ENCODE data around the gene PNPLA5.
"Not testable (repeated sequence)": the region's sequence is repeated elsewhere in the genome, so short reads cannot be mapped to it uniquely, and the experiment has no call there.

The PNPLA5 gene

DNA sequence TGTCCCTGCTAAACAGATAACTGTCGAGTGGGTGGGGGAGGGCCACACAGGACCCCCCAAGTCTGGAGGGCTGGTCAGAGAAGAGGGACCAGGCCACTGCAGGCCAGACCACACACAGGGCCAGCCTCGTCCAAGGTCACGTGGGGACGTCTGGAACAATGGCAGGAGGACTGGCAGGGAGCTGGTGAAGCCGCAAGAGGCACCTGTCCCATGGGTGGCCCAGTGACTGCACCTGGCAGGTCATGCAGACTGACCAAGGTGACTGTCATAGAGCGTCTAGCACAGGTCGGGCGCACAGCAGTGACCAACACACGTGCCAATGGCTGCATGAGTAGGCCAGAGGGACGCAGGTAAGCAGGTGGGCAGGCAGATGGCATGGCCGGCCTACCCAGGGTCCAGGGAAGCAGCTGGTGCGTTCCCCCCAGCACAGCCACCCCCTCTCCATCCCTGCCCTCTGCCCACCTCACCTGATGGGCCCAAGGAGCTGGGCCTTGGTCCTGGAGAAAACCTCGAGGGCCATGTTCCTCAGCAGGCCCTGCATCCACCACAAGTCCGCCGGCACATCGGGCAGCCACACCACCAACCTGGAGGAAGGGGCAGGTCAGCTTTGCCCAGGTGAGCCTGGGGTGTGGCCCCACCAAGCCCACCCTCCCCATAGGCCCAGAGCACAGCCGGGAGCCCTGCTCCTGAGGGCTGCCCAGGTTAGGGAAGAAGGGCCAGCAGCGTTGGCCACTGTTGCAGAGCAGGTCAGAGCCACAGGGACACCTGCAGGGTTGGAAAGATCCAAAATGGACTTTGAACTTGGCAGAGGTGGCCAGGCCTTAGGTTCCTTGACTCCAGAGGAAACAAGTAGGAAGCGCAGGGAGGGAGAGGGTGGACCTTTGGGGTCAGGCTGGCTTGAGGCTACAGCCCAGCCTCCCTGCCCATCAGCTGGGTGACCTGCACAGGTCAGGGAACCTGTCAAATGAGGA is 10.4 kb downstream of the PNPLA5 start:
- no peak for DNase-seq (ENCODE audit: low read depth)

DNA sequence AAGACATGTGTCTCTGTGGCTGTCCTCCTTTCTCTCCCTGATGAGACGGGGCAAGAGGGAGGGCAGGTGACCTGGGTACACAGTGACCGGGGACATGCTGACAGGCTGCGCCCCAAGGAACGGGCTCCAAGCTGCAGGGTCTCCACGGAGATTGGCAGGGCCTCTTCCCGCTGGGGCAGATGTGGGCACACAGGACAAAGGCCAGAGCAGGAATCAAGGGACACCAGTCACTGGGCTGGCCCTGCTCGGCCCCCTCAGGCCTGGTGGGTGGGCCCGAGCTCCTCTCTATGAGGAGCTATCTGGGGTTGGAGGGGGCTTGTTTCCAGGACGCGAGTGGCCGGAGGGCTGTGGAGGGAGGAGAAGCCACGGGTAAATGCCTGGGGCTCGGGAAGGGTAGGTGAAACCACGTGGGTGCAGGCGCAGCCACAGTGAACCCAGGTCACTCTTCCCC is 11.2 kb downstream of the PNPLA5 start:
- no peak for DNase-seq (ENCODE audit: low read depth)

DNA sequence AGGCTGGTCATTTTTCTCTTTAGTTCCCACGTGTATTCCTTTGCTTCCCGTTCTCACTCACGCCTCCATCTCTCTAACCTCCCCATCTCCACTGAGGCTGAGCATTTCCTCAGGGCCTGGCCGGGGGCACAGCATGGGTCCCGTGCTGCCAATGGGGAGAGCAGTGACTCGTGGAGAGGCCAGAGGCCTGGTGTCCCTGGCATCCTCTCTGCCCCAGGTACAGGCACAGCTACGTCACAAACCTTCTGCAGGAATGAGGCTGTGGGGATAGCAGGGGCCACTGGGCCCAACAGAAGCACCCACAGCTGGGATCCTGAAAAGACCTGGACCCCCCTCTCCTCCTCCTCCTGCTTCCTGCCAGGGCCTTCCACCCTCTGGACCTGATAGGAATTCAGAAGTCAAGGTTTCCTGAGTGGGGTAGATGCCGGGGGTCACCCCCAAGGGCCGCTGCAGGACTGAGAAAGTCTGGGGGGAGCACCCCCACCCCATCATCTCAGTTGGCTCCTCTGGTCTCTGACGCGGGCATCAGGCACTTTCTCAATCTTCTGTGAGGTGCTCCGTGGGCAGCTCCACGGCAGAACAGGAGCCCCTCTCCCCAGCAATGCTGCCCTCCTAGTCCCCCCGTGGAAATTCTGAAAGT is 11.8 kb downstream of the PNPLA5 start:
- no peak for DNase-seq (ENCODE audit: low read depth)

DNA sequence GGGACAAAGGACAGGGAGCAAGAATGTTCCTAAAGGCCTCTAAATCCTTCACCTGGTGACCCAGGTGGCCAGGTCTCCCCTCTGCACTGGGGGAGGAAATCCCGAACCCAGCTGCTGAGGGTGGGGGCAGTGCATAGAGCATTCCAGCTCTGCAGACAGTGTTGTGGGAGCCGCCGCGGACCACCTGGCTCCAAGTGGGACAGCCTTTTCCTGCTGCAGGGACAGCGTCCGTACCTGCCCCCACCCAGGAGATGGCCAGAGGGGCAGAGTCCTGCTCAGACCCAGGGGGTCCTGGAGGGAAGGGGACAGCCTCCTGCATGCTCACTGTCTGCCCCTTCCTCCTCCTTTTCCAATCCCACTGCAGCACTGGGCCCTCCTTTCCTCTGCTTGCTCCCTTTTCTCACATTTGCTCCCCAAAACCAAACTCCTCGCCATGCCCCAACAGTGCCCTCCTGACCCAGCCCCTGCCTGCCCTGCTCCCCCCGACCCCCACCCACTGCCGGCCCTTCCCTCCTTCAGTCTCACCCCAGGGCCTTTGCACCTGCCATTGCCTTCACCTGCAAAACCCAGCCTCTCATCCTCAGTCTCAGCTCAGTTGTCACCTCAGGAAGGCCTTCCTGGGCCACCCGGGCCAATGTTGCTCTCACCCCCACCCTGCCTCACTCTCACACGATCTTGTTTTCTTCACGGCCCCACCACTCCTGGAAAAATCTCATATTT is 12.8 kb downstream of the PNPLA5 start:
- DNase-seq (ENCODE audit: low read depth): no peak

DNA sequence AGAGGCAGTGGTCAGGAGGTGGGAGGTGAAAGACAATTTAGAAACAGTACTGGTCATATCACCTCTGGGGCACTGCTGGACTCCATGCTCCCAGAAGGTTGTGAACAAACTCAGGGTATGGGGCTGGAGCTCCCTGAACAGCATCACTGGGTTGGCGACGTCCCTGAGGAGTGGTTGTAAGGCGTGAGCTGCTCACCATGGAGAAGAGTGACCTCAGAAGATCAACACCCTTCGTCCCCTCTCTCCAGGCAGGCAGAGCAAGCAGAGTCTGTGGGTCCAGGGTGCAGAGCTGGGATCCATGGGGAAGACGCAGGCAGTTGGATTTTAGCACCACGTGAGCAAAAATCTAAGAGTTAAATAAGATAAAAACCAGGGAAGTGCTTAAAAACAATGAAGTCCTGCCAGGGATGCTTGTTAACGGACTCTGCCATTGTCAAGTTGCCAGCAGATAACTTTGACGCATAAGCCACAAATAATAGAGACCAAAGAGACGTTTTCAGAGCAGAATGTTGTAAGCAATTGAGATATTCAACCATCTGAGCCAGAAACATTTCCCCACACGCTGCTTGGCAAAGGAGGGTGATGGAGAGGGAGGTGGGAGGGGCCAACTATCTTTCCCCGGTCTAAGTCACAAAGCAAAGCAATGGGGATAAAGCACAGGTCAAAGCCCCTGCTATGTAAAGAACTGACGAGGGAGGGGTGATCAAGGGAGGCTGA is 13.6 kb downstream of the PNPLA5 start:
- no peak for DNase-seq (ENCODE audit: low read depth)

DNA sequence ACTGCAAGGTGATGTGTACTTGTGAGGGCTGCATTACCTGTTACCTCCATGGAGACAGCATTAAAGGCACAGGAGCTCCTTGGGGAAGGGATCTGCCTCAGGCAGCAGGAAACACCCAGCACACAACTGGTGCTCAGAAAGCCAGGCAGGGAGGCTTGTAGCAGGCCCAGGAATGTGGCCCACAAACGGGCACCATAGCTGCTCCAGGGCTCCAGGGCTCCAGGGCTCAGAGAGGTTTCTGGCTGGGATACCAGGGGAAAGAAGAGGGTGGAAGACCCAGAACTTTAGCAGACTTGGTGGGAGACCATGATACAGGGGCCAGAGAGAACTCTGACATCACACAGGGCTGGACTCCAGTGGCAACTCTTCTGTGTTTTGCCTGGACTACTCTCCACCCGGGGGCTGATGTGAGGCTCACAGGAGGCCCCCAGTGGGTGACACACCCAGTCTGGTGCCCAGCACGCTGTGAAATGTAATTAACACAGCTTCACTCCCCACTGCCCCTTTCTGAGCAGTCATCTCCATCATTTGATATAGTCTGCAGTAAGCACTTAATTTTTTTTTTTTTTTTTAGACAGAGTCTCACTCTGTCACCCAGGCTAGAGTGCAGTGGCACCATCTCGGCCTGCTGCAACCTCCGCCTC is 14.8 kb downstream of the PNPLA5 start:
- DNase-seq (ENCODE audit: low read depth): no peak

DNA sequence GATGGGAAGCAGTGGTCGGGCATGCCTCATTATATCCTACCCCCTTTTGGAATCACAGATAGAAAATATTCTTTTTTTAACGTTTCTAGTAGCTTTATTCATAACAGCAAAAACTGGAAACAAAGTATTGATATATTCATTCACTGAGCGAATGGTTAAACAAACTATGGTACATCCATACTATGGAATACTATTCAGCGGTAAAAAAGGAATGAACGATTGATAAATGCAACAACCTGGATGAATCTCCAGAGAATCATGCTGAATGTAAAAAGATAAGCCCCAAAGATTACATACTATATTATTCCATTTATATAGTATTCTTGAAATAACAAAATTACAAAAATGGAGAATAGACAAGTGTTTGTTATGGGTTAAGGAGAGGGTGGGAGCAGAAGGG is 22.0 kb downstream of the PNPLA5 start:
- no peak for DNase-seq (ENCODE audit: low read depth)

DNA sequence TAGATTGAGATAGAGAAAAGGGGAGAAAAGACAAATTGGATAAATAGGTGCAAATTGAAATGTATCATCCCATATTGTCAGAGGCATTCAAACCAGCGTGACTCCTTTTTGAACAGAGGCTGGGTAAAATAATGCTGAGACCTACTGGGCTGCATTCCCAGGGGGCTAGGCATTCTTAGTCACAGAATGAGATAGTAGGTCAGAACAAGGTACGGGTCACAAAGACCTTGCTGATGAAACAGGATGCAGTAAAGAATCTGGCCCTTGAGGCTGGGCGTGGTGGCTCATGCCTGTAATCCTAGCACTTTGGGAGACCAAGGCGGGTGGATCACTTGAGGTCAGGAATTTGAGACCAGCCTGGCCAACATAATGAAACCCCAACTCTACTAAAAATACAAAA is 22.8 kb downstream of the PNPLA5 start:
- DNase-seq (ENCODE audit: low read depth): not testable (repeated sequence)

DNA sequence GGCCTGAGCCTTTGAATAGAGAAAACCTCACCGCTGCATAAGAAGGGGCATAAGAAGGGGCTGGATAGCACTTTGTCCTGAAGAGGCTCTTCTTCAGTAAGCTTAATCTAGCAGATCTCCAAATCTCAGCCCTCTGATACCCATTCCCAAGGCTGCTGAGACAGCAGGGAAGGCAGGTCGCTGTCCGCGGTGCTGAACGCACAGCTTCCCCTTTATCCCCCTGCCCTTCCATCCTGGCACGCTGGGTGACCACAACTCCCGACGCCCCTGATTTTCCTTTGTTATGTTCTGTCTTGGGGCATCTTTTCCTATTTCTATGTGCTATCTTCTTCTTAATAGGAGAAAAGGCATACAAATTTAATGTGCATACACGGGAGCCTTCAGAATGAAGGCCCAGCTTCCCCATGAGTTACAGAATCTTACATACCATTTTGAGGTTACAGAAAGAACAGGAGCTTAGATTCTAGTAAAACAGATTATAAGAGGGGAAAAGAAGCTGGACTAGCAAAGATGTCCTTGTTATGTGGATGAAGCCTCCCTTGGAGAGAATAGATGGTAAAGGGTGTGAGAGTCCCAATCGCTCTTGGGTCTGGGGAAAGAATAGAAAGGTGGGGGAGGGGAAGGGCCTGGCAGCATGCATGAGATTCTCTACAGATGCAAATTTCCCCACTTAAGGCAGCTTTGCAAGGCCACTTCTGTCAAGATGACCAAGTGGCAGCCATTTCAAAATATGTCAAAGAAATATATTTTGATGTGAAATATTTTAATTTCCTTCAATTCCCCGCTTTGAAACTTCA is 23.8 kb downstream of the PNPLA5 start:
- DNase-seq (ENCODE audit: low read depth): no peak

DNA sequence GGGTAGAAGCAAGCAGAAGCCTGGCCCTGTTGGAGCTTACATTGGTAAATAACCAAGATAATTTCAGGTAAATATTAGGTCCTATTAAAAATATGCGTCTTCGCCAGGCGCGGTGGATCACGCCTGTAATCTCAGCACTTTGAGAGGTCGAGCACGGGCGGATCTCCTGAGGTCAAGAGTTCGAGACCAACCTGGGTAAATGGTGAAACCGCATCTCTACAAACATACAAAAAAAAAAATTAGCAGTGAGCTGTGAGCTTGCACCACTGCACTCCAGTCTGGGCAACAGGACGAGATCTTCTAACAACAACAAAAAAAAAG is 29.0 kb downstream of the PNPLA5 start:
- no peak for DNase-seq (ENCODE audit: low read depth)

DNA sequence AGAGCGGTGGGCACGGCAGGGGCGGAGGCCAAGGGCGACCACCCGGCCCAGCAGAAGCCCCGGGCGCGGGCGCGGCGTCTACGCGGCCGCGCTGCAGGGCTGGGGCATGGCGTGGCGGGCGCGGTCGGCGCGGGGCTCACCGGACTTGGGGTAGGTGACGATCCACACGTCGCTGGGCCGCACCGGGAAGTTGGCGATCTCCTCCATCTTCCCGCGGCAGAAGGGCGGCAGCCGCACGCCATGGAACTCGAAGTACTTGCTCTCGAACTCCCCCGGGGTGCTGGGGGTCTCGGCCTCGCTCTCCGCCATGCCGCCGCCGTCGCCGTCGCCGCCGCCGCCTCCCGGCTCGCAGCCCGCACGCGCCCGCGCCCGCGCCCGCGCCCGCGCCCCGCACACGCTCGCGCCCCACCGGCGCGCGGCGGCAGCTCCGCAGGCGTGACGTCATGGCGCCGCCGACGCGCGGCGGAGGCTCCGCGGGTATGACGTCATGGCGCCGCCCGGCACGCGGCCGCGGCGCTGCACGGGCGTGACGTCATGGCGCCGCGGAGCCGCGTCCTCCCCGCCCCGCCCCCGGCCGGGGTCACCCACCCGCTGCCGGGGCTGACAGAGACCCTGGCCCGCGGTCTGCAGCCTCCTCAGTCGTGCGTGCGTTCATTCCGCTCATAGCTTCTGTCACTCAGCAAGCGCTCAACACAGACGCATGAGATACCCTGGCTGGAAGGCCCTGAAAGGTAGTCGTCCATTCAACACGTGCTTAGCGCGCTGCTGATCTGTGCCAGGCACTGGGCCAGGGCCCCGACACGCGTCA is 29.5 kb downstream of the PNPLA5 start, which contains the start of gene SULT4A1:
SULT4A1 (minus strand) TSS at position 440 of the 808 bp plus-strand sequence; CDS start at position 309, 131 bp downstream.
- no peak for DNase-seq (ENCODE audit: low read depth)

DNA sequence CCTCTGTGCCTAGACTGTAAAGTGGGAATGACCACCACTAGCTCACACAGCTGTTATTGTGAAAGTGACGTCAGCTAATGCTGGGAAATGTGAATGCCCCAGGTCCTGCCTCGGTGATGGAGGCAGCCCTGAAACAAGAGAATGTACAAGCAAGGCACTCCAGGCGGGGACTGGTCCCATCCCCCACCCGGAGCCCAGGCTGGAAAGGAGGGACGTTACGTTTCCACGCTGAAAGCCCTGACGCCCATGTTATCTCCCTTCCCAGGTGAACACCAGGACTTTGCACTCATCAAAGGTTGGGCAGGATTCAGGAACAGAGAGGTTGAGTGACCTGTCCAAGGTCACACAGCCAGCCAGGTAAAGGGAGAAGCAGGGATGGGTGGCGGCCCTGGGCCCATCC is 30.3 kb downstream of the PNPLA5 start:
- DNase-seq (ENCODE audit: low read depth): no peak

DNA sequence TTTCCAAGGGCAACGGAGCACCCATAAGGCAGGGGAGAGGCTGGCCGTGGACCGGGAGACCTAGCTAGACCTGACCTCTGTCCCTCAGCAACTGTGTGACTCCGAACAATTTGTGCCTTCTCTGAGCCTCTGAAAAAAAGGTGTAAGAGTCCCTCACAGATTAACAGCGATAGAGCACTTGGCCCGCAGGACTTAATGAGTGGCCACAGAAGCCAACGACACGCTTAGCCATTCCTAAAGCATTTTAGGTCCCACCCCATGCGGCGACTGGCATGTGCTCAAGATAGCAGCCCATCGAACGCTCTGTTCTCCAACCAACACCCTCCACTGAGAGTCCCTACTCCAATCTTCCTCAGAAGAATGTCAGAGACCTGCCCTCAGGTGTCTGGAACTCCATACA is 31.0 kb downstream of the PNPLA5 start:
- DNase-seq (ENCODE audit: low read depth): no peak

DNA sequence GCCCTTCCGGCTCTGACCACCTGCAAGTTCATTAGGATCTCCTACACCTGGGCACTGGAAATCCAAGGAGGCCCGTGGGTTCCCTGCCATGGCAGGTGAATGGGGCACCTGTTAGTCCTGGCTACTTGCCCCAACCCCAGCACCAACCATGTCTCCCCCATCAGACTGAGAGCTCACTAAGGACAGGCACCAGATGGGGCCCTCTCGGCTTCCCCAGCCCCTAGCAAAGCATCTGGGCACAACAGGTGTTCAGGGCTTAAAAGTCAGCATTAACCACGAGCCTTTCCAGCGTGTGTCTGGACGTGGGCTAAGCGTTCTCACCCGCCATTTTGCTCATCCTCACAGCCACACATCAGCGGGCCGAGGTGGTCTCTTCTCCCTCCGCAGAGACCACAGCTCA is 31.7 kb downstream of the PNPLA5 start:
- no peak for DNase-seq (ENCODE audit: low read depth)

DNA sequence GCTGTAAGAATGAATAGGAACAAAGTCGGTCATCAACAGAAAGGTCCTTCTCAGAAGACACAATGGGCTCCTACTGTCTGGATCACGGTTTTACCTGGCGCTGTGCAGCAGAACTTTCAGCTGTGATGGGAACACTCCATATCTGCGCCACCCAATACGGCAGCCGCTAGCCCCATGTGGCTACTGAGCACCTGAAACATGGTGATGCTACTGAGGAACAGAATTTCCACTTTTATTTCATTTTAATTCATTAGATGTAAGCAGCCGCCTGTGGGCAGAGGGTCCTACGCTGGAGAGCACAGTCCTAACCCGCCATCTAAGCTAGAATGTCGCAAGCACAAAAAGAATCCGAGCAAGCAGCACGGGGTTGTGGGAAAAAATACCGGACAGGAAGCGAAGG is 32.2 kb downstream of the PNPLA5 start:
- DNase-seq (ENCODE audit: low read depth): no peak

DNA sequence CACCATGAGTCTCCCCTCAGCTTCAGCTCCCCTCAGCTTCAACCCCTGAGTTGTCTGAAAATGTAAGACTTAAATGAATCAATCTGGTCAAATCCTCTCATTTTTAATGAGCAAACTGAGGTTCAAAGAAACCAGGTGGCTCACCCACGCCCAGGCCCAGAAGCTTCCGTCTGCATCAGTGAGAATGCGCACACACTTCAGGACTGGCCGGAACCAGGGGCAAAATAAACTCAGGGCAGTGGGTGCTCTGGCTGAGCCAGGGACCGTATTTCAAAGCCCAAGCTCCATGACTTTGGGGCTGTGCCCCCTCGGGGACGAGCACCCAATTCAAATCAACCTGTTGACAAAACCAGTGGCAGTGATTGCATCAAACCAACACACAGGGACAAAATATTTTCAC is 32.6 kb downstream of the PNPLA5 start:
- DNase-seq (ENCODE audit: low read depth): no peak

DNA sequence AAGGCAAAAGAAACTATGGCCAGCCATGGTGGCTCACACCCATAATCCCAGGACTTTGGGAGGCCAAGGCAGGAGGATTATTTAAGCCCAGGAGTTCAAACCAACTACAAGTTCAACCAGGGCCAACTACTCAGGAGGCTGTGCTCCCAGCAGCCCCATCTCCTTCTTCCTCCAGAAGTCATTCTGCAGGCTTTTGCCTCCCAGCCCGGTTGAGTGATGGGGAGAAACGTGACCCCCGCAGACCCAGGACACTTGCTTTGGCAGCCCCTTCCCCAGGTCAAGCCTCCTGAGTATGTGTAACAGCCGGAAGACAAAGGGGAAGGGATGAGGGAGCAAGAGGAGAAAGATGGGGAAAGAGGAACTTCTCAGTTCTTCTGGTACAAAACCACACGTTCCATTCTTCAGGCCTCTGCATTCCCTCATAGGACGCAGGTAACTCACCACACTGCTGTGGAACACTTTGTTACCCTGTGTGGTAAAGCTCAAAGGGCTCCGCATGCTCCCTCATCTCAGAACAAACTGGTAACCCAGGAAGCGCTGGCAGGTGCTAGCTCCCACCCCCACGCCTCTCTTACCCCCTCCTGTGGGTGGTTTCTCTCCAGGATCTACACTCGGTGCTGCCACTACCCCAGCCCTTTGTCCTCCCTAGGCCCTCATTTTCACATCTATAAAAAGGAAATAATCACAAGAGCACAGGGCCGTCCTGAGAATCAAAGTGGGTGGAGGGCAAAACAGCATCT is 33.5 kb downstream of the PNPLA5 start:
- no peak for DNase-seq (ENCODE audit: low read depth)

DNA sequence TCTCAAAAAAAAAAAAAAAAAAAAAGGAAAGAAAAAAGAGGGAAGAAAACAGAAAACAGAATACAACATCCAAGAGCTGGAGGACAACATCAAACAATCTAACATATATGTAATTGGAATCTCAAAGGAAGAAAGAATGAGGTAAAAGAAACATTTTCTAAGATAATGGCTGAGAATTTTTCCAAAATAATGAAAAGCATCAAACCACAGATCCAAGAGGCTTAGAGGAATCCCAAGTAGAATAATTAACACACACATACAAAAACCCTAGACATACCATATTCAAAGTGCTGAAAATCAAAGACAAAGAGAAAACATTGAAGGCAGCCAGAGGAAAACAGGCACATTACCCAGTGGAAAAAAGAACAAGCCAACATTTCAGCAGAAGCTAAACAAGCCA is 34.4 kb downstream of the PNPLA5 start:
- DNase-seq (ENCODE audit: low read depth): no peak

DNA sequence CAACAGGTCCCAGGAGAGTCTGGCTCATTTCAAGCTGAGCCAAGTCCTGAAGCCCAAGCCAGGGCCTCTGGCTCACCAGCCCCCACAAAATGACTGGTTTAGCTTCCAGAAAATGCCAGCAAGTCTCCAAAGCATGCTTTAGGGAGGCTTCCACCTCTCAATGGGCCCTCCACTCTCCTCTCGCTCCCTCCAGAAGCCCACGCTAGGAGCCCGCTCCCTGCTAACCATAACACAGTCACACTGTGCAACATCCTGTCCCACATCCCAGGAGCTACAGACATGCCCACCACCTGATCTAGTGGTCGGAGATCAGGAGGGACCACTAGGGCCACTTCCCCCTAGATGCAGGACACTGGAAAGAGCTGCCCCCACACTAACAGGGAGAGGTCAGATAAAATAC is 36.4 kb downstream of the PNPLA5 start:
- DNase-seq (ENCODE audit: low read depth): no peak

Data from stimulated activated CD8-positive, alpha-beta memory T cell treated with anti-CD3 and anti-CD28 coated beads, Interleukin-12 subunit alpha, Interleukin-12 subunit beta, amount 100 ng/mL, for 4 hours (primary cell).